ENCODE measurements around the gene CDK6.

The CDK6 gene

GRCh38 chr7:92793656-92794205 is 42.6 kb downstream of the CDK6 start:
- no peak for DNase-seq (ENCODE audit: low spot score)

DNA sequence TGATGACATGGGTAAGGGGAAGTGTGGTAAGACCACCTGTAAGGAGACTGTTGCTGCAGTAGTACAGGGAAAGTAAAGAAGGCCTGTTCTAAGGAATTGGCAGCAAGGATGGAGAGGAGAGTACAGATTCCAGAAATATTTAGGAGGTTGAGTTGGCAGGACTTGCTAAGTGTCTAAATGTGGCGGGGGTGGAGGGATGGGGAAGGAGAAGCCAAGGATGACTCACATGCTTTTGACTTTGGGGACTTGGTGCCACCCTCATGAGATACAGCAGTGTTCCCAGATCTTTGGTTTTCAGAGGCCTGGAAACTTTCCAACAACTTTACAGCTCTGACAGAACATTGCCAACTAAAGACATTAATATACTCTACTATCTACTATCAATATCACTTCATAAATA is 45.4 kb downstream of the CDK6 start:
- no peak for DNase-seq (ENCODE audit: low spot score)

DNA sequence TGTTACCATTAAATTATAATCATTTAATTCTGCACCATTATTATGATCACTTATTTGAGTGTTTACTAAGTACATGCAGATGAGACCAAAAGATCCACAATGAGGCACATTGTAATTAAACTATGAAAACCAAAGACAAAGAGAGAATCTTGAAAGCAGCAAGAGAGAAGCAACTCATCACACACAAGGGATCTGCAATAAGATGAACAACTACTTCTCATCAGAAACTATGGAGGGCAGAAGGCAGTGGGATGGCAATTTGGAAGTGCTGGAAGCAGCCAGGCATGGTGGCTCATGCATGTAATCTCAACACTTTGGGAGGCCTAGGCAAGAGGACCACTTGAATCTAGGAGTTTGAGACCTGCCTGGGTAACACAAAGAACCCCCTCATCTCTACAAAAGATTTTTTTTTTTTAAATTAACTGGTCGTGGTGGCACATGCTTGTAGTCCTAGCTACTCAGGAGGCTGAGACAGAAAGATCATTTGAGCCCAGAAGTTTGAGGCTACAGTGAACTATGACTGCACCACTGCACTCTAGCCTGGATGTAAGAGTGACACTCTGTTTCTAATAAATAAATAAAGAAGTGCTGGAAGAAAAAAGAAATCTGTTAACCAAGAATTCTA is 47.7 kb downstream of the CDK6 start:
- DNase-seq (ENCODE audit: low spot score): no peak

DNA sequence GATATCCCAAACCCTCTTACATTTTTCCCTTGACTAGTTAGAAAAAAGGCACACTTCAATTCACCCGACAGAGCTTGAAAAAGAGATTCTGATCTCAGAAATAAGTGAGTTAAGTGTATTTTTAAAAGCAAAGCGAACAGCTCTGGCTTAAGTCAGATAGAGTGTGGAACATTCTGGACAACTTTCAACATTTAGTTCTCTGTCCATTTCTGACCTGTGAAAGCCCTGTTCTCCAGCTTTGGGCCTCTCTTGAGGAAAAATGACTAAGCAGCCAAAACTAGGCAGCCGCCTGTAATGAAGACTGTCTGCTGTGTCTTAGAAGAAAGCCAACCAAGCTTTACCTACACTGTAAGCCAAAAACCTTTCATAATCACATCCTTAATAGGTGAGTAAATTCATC is 50.5 kb downstream of the CDK6 start:
- DNase-seq (ENCODE audit: low spot score): no peak

- no peak for DNase-seq (ENCODE audit: low spot score)
Measured at GRCh38 chr7:92784935-92785334, 51.4 kb downstream of the CDK6 start.

GRCh38 chr7:92783260-92784201 is 52.8 kb downstream of the CDK6 start:
- DNase-seq (ENCODE audit: low spot score): no peak

- DNase-seq (ENCODE audit: low spot score): no peak
Measured at GRCh38 chr7:92782855-92783254, 53.5 kb downstream of the CDK6 start.

DNA sequence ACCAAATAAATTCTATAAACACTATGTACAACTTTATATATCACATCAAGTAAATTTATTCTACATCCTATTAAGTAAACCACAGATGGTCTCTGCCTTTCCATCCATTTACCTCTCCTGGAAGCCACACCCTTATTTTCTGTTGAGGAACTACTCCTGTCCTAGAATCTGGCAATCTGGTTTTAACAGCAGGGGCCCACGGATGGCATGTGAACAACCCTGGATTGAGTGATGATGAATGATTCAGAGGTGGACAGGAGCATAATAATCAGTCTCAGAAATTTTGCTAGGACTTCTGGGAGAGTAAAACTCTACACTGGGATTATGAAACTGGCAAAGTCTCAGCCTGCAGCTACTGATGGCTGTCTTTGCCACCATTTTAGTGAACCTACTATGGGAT is 54.1 kb downstream of the CDK6 start:
- DNase-seq (ENCODE audit: low spot score): no peak

DNA sequence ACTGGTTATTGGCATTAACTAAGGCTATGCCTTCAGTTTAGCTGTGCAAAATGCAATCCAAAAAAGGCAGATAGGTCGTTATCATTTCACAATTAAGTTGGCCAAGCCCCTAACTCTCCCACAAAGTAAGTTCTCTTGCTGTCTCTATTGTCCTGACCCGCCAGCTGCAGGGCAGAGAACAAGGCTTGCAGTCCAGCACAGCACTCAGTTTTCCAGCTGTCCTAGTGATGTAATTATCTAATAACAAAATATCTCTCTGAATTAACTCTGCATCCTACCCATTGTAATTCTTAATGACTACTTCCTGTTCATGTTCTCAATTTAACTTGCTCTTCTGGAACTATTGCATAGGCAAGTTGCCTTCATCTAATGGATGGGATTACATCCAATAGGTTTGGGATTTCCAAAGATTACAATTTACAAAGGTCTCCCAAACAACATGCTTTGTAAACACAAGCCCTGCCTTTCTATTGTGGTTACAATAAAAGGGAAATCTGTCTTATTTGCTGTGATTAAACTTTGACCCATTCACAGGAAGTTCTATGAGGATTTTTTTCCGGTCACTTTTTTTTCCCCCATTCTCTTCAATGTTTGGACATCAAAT is 55.2 kb downstream of the CDK6 start:
- no peak for DNase-seq (ENCODE audit: low spot score)

- no peak for DNase-seq (ENCODE audit: low spot score)
Measured at GRCh38 chr7:92778972-92779371, 57.4 kb downstream of the CDK6 start.

DNA sequence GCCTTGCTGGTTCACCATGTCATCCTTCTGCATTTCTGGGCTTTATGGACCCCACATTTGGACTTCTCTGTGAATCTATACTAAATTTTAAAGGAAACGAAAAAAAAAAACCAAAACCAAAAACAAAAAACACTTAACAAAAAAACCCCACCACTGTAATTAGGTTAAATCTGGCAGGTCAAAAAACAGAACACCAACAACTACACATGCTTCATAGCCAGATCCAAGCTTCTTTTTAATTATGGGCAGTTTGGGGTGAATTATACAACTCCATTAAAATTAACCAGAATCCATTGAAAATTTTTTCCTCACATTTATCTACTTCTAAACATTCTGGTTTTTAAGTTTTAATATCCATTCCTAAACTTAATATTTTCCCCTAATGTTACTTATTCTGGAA is 58.4 kb downstream of the CDK6 start:
- no peak for DNase-seq (ENCODE audit: low spot score)

DNA sequence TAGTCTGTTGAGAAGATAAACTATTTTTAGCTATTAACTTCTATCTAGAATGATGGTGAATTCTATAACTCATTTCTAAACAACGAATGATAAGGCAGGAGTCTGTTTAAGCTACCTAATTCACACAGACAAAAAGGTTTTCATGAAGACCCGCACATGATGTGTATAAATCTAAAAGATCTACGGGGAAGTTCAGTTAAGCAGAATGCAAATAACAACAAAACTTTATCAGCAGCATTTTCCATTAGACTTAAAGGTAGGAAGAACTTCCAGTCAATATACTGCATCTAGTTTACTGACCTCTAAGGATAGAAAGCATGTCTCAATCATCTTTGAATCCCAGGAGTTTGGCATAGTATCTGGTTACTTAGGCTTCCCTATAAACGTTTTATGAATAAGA is 62.6 kb downstream of the CDK6 start:
- DNase-seq (ENCODE audit: low spot score): no peak

- DNase-seq (ENCODE audit: low spot score): no peak
Measured at GRCh38 chr7:92769844-92770243, 66.5 kb downstream of the CDK6 start.

- DNase-seq (ENCODE audit: low spot score): no peak
Measured at GRCh38 chr7:92769394-92769699, 67.0 kb downstream of the CDK6 start.

- no peak for DNase-seq (ENCODE audit: low spot score)
Measured at GRCh38 chr7:92768501-92769393, 67.6 kb downstream of the CDK6 start.

DNA sequence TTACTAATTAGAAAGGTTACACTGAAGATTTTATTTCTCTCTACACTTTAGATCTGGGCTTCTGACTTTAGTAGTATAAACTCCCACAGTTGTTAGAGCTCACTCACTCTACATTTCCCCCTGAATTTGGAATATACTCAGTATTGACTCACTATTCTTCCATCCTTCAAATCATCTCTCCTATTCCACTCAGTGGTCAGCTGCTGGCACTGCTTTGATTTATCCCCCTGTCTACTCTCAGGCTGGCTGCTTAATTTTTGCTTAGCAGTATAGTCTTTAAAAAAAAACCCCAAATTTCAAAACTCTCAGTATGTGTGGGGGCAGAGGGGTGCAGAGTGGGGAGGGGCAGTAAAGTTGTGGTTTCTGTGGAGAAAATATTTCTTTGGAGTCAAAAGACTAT is 68.9 kb downstream of the CDK6 start:
- DNase-seq (ENCODE audit: low spot score): no peak

GRCh38 chr7:92766461-92767003 is 69.8 kb downstream of the CDK6 start:
- DNase-seq (ENCODE audit: low spot score): no peak

DNA sequence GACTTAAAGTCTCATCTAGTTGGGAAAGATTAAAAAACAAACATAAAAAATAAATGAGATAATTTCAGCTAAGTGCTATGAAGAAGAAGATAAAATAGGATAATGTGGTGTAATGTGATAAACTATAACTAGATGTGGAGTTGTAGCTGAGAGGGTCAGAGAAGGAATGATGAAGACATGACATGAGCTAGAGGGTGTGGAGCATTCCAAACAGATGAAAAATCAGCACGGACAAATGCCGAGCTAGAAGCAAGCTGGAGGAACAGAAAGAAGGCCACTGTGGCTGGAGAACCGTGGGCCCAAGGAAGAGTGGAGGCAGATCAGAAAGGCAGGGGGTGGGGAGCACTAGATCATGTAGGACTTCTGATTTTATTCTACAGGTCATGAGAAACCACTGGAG is 70.6 kb downstream of the CDK6 start:
- DNase-seq (ENCODE audit: low spot score): no peak

- no peak for DNase-seq (ENCODE audit: low spot score)
Measured at GRCh38 chr7:92763636-92764423, 72.5 kb downstream of the CDK6 start.

DNA sequence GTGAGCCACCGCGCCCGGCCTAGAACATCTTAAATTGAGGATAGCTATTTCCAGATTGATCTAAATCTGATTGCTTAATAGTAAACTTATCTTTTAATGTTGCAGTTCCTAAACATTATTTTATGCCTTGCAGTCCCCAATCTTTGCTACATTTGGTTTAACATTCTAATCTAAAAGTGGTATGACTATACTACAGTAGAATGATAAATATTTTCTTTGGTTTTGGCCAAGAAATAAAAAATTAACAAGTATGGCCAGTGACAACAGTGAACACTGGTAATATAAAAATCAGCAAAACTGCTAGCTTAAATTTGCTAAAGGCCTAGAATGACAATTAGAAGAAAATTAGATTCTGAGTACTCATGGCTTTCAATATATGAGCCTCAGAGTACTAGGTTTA is 73.5 kb downstream of the CDK6 start:
- DNase-seq (ENCODE audit: low spot score): no peak

All from hematopoietic multipotent progenitor cell treated with erythropoietin and hydrocortisone succinate and interleukin-3 and kit ligand, for 15 days (in vitro differentiated cells).